Endothelial cell (in vitro differentiated cells): Measurements from ENCODE around the gene KIFBP. TPM values are rescaled to one million over a fixed set of nuclear protein-coding genes. Genes with fewer than 3 reads are reported as not detected.
"Not testable (repeated sequence)": the region's sequence is repeated elsewhere in the genome, so short reads cannot be mapped to it uniquely, and the experiment has no call there.

ENCODE experiments used
- DNase-seq: peaks from one replicate; pipeline ENCODE4 v3.0.0; 2021; ENCODE audit warnings: low spot score
- H3K27ac Mint-ChIP-seq: one replicate; pipeline ENCODE4 v1.8.0; 2021; ENCODE audit warnings: mixed read lengths, inconsistent platforms; ENCODE audit not compliant: unreplicated experiment
- H3K27me3 Mint-ChIP-seq: one replicate; pipeline ENCODE4 v1.8.0; 2021; ENCODE audit warnings: mild to moderate bottlenecking, moderate library complexity, mixed read lengths, inconsistent platforms; ENCODE audit not compliant: unreplicated experiment
- H3K36me3 Mint-ChIP-seq: one replicate; pipeline ENCODE4 v1.8.0; 2021; ENCODE audit warnings: mild to moderate bottlenecking, low read depth, mixed read lengths, inconsistent platforms; ENCODE audit not compliant: unreplicated experiment
- H3K4me1 Mint-ChIP-seq: one replicate; pipeline ENCODE4 v1.8.0; 2021; ENCODE audit warnings: mild to moderate bottlenecking, mixed read lengths, inconsistent platforms; ENCODE audit not compliant: unreplicated experiment
- H3K4me3 Mint-ChIP-seq: one replicate; pipeline ENCODE4 v1.8.0; 2021; ENCODE audit warnings: mild to moderate bottlenecking, mixed read lengths, inconsistent platforms; ENCODE audit not compliant: unreplicated experiment
- H3K9me3 Mint-ChIP-seq: one replicate; pipeline ENCODE4 v1.8.0; 2021; ENCODE audit warnings: mixed read lengths, inconsistent platforms; ENCODE audit not compliant: unreplicated experiment
- total RNA-seq: library from RNA; stranded (reverse); fragmentation: NEBNext Ultra II Directional; extraction: Animal tissue kit (Norgen Biotek cat#: 25700); gene quantifications from one replicate; pipeline ENCODE4 v1.2.1, GENCODE V29; 2021; ENCODE audit not compliant: unreplicated experiment
- TF ChIP-seq, protein P1 (sequence below): fragments of 200-600 bp; sonication (generic); IDR thresholded peaks from one replicate; pipeline ENCODE4 v1.5.0; 2021; ENCODE audit warnings: antibody characterized with exemption; ENCODE audit not compliant: unreplicated experiment

Gene KIFBP
- total RNA-seq, 1 donor from 2014 or later, result 26.2 TPM

DNA sequence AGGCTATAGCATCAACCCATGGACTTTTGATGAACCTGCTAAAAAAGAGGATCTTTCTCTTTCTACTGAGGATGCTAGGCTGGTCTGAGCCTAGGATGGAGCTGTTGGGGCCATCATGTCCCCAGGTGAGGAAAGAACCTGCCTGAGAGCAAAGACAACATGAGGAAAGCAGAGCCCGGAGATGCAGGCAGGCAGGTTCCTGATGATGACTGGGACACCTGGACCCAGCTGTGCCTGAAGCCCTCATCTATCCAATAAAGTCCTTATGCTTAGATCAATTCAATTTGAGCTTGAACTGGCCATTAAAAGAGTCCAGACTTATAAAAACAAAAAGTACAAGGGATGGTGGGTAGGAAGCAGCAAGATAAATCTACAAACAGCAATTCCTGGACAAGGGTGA lies 48.9 kb downstream of the KIFBP start:
- no peak overlapping the region for H3K27ac Mint-ChIP-seq
- no peaks in the 10 kb centered on the region for H3K4me1 Mint-ChIP-seq
- TF ChIP-seq, protein P1, sequence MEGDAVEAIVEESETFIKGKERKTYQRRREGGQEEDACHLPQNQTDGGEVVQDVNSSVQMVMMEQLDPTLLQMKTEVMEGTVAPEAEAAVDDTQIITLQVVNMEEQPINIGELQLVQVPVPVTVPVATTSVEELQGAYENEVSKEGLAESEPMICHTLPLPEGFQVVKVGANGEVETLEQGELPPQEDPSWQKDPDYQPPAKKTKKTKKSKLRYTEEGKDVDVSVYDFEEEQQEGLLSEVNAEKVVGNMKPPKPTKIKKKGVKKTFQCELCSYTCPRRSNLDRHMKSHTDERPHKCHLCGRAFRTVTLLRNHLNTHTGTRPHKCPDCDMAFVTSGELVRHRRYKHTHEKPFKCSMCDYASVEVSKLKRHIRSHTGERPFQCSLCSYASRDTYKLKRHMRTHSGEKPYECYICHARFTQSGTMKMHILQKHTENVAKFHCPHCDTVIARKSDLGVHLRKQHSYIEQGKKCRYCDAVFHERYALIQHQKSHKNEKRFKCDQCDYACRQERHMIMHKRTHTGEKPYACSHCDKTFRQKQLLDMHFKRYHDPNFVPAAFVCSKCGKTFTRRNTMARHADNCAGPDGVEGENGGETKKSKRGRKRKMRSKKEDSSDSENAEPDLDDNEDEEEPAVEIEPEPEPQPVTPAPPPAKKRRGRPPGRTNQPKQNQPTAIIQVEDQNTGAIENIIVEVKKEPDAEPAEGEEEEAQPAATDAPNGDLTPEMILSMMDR, result no peak
- H3K9me3 Mint-ChIP-seq, result no peaks in the 10 kb centered on the region
- no peak for DNase-seq
- H3K36me3 Mint-ChIP-seq, result peaks cover 5% of the 10 kb centered on the region
- no peak overlapping the region for H3K4me3 Mint-ChIP-seq
- peaks cover 5% of the 10 kb centered on the region for H3K27me3 Mint-ChIP-seq

DNA sequence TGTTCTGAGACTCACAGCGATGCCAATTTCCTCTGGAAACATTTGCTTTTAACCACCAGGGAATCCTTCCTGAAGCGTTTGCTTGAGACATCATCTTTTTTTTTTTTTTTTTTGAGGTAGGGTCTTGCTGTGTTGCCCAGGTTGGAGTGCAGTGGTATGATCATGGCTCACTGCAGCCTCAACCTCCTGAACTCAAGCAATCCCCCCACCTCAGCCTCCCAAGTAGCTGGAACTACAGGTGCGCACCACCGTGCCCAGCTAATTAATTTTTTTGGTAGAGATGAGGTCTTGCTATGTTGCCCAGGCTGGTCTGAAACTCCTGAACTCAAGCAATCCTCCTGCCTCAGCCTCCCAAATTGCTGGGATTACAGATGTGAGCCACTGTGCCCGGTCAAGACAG lies 52.3 kb downstream of the KIFBP start:
- not testable (repeated sequence) for H3K4me3 Mint-ChIP-seq, H3K27me3 Mint-ChIP-seq, H3K9me3 Mint-ChIP-seq, H3K27ac Mint-ChIP-seq, DNase-seq, H3K4me1 Mint-ChIP-seq, H3K36me3 Mint-ChIP-seq

DNA sequence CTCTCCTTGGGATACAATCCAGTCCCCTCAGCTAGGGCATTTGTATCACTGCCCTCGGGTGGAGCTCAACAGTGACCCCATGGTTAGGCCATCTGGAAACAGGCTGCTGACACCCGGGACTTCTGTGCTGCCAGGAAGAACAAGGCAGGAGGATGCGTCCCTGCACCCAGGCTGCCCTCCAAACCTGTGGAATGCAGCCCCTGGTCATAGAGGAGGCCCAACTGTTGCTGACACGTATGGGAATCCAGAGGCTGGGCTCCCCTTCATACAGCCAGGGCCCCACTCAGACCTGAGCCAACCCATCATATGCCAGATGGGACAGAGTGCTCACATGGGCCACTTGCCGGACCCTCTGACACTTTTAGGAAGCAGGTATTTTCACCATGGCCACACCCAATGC lies 53.8 kb downstream of the KIFBP start:
- Mint-ChIP-seq H3K36me3 (peaks cover 4% of the 10 kb centered on the region), H3K9me3 (no peaks in the 10 kb centered on the region), H3K4me3 (no peak overlapping the region), H3K4me1 (peaks cover 8% of the 10 kb centered on the region), H3K27ac (no peak overlapping the region), H3K27me3 (no peaks in the 10 kb centered on the region)
- TF ChIP-seq, protein P1, result no peak
- no peak for DNase-seq

DNA sequence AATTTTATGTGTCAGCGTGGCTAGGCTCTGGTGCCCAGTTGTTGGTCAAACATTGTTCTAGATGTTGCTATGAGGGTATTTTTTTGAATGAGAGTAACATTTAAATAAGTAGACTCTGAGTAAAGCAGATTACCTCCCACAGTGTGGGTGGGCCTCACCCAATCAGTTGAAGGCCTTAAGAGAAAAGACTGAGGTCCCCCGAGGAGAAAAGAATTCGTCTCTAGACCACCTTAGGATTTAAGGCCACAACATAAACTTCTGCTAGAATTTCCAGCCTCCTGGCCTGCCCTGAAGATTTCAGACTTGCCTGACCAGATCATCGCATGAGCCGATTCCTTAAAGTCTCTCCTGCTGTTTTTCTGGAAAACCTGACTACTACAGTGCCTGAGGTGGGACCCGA lies 54.2 kb downstream of the KIFBP start:
- TF ChIP-seq, protein P1, result no peak
- Mint-ChIP-seq H3K4me1 (peaks cover 8% of the 10 kb centered on the region), H3K4me3 (no peak overlapping the region), H3K27ac (no peak overlapping the region), H3K9me3 (no peaks in the 10 kb centered on the region), H3K27me3 (no peaks in the 10 kb centered on the region), H3K36me3 (no peaks in the 10 kb centered on the region)
- no peak for DNase-seq

DNA sequence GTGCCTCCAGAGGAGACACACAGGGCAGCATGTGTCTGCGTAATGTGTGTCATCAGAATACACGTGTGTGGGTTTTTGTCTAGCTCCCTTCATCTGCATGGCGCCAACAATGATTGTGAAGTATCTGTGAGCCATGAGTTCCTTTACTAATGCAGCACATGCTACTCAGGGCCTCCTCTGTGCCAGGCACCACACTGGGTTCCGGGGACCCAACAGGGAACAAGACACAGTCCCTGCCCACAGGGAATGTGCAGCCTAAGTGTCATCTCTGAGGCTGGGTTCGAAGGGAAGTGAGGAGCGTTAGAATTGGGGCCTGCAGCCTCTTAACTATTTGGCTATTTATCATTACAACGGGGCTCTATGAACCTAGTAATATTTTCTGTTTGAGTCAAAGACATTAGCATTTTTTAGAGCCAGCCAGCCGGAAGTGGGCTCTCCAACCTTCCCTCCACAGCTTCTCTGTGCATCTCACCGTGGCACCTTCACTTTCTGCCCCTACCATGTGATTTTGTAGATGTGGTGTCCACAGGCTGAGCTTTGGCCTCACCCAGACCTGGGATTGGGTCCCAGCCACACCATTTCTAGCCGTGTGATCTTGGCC lies 55.4 kb downstream of the KIFBP start:
- TF ChIP-seq, protein P1, result no peak
- no peaks in the 10 kb centered on the region for H3K36me3 Mint-ChIP-seq
- H3K9me3 Mint-ChIP-seq, result no peaks in the 10 kb centered on the region
- no peak overlapping the region for H3K27ac Mint-ChIP-seq
- no peak for DNase-seq
- H3K4me3 Mint-ChIP-seq, result no peak overlapping the region
- peaks cover 11% of the 10 kb centered on the region for H3K4me1 Mint-ChIP-seq
- H3K27me3 Mint-ChIP-seq, result no peaks in the 10 kb centered on the region
